Activated T-cell treated with anti-CD3 and anti-CD28 coated beads, Interleukin-2, amount 50 U/mL, for 1 hour (primary cell): ENCODE data around the gene UTP25.

Experiments
- DNase-seq: peaks from one replicate; pipeline ENCODE4 v3.0.0-alpha.2; 2020

Gene UTP25

DNA sequence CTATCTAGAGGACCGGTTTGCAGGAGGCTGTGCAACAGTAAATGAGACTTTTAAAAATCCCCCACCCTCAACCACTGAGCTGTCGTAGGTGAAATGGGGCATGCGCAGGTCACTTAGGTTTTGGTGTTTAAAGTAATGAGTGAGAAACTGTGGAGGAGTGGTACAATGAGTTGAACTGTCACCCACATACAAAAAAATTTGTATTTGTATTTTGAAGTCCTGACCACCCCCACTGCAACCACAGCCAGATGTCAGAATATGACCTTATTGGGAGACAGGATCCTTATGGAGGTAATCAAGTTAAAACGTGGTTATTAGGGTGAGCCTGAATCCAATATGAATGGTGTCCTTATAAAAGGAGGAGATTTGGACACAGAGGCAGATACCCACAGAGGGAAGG, 20.3 kb upstream of the UTP25 start:
- DNase-seq, result no peak

DNA sequence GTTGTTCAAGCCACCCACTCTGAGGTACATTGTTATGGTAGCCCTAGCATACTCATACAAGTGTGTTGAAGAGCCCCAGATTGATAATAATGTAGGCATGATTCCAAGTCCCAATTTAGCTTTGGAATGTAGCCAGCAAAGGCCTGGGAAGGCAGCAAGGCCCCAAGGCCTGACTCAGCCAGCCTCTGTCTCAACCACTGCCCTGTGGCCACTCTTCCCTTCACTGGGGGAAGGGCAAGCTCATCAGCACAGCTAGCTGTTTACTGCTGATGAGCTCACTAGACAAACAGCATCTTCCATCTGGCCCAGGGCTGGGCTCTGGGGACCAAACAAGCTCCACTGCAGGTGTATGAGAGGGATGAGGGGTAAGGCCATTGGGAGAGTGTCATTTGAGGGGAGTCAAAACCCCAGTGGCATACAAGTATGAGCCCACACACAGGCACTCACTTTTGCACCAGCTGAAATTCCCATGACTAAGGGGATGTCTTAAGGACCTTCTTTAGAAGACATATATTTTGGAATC, 19.7 kb upstream of the UTP25 start:
- DNase-seq, result no peak

- DNase-seq, result no peak
Measured at GRCh38 chr1:209809611-209810010, 18.2 kb upstream of the UTP25 start.

DNA sequence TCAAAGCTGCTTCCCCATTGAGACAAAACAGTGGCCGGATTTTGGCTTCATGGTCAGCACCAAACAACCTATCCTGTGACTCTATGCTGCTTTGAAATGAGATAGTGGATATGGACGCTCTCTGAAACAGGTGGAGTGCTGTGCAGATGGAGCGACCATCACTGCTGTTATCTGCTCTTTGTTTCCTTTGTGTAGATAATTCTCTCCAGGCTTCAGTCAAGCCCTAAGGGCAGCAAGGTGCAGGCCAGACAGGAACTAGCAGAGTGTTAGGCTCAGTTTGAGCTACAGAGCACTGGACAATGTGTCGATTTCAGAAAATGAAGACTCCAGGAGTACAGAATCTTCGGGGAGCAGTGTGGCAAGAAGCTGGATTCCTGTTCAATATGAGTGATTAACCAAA, 17.0 kb upstream of the UTP25 start:
- no peak for DNase-seq

GRCh38 chr1:209813902-209814301, 13.9 kb upstream of the UTP25 start:
- DNase-seq, result no peak

DNA sequence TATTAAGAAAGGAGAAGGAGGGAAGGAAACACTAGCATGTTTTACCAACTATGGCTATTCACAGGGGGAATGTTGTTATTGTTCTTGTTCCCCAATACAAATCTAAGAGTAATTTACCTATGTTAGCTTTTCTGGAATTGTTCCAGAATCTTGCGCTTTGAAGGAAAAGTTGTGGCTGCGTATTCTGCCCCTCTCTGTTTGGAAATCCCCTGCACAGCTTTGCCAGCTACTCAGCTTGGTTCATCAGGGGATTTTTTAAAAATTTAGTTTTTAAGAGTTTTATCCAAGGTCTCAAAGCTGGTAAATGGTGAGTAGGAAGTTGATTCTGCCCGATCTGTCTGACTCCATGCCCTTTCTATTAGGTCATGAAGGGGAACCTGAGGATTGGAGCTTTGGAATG, 12.3 kb upstream of the UTP25 start:
- no peak for DNase-seq

DNA sequence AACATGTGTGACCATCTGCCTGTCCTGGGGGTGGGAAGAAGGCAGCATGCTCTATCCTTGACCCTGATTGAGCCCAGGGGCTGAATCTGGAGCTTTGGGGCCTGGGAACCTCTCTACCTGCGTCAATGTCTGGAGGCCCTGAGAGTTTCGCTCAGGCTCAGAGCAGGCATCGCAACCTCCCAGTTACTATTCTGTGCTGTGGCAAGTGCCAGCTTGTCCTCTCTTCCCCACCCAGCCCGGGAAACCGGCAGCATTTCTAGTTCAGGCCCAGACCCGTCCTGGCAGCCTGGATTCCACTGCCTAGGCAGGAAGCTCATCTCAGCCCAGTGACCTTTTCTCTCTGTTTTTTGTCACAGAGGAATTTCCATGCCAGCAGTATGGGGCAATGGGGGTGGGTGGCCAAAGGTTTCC, 11.8 kb upstream of the UTP25 start:
- DNase-seq, result no peak

DNA sequence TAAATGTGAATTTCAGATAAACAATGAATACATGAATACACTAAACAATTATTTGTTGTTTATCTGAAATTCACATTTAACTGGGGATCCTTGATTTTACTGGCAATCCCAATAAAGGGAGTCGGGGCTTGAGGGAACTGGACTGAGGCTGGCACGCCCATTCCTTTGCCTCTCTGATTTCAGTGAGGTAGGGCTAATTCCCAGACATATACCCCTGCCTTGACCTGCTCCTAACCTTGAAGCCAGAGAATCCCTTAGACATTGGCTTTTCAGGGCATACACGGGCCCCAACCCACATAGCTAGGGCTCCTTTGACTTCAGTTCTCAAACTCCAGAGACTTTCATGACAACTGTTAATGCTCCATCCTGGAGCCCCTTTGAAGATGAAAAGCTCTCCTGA, 10.8 kb upstream of the UTP25 start:
- no peak for DNase-seq

- DNase-seq, result no peak
Measured at GRCh38 chr1:209817691-209818090, 10.1 kb upstream of the UTP25 start.

GRCh38 chr1:209819058-209819457, 8.7 kb upstream of the UTP25 start:
- no peak for DNase-seq

DNA sequence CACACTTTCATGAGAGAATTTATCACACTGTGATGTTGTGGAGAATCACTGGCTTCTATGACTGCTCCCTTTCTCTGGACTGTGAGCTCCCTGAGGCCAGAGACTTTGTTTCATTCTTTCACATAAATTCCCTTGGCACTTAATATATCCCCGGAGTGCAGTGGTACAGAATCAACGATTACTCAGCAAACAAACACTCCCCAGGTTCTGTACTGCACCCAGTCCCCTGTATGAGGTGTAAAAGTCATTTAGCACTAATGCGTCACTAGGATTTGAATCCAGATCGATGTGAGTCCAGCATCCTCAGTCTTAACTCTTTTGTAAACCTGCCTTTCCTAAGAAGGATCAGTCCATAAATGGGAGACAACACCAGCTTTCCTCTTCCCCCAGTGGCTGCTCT, 6.8 kb upstream of the UTP25 start:
- no peak for DNase-seq

DNA sequence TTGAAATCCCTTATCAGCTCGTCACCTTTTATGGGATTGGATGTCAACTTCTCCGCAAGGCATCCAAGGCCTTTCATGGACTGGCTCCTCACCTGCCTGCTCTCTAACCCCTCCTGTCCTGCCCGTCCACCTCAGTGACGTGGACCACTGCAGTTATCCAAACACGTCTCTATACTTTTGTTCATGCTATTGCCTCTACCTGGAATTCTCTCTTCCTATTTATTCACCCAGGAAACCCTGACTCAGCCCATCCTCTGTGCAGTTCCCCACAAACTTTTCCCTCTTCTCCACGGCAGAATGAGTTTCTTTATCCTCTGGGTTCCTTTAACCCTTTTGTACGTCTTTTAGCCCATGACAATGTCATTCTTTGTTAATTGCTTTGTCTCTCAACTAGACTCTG, 5.1 kb upstream of the UTP25 start:
- no peak for DNase-seq

- no peak for DNase-seq
Measured at GRCh38 chr1:209823143-209824041, 4.4 kb upstream of the UTP25 start.

- no peak for DNase-seq
Measured at GRCh38 chr1:209825591-209826434, 2.0 kb upstream of the UTP25 start.

- no peak for DNase-seq
Measured at GRCh38 chr1:209829716-209830115, 1.9 kb downstream of the UTP25 start.

GRCh38 chr1:209830722-209831121, 3.0 kb downstream of the UTP25 start:
- no peak for DNase-seq

DNA sequence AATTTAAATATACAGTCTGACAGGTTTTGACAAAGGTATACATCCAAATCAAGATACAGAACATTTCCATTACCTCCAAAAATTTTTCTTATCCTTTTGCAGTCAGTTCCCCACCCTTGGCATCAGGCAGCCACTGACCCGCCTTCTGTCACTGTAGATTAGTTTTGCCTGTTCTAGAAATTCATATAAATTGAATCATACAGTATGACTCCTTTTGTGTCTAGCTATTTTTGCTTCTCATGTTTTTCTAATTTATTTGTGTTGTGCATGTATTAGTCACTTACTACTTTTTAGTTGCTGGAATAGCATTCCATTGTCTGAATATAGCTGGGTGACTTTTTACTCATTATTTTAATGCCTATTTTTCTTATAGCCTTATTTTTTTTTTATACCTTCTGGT, 3.8 kb downstream of the UTP25 start:
- no peak for DNase-seq

GRCh38 chr1:209835782-209836298, 8.1 kb downstream of the UTP25 start:
- DNase-seq, result no peak

DNA sequence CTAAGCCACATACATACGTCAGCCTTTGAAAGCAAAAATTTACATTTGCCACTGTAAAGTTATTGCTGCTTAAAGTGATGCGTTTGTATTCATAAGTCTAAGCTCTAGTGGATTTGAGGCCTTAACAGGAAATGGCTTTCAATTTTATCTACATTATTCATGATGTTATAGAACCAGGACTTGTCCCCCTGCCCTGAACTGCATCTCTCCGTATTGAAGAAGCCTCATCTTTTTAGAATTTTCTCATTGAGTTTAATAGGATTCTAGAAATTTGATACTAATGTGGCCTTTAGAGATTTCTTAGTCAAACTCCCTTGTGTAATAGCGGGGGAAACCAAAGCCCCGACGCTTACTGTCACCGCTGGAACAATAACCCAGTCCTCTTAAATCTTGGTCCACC, 9.9 kb downstream of the UTP25 start:
- no peak for DNase-seq

- DNase-seq, result no peak
Measured at GRCh38 chr1:209838537-209838936, 10.8 kb downstream of the UTP25 start.

- no peak for DNase-seq
Measured at GRCh38 chr1:209839875-209840546, 12.2 kb downstream of the UTP25 start.

DNA sequence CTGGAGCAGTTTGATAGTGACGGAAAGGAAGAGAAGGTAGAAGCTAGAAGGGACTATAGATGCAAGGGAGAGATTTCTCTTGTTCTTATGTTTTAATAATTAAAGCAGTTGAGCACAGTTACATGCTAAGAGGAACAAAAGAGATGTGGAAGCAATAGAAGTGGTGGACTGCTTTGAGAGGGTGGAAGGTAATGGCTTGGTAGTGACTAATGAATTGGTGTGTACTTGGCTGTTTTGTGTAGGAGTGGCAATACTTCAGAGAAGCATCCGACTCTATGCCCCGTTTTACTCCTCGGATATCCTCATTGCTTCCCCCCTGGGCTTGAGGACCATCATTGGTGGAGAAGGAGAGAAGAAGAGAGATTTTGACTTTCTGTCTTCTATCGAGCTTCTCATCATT, 12.8 kb downstream of the UTP25 start:
- DNase-seq, result no peak
